ENCODE data around the gene AK8.

AK8 gene

DNA sequence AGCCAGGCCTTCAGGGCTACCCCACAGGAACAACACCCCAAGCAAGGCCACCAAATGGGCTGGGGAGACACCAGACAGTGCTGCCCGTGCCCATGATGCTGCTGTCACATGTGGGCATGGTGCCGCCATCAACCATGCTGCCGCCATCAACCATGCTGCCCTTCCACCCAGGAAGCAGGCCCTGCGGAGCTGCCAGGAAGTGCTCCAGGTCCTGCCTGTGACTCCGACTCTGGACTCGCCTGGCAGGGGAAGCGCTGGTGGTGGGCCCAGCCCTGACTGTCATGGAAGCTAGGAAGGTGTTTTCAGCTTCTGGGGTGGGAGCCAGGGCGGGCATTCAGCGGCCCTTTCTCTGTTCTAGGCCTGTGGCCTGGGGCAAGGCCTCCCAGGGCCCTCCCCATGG, 8.8 kb downstream of the AK8 start:
- CTCF ChIA-PET = no interaction called here

DNA sequence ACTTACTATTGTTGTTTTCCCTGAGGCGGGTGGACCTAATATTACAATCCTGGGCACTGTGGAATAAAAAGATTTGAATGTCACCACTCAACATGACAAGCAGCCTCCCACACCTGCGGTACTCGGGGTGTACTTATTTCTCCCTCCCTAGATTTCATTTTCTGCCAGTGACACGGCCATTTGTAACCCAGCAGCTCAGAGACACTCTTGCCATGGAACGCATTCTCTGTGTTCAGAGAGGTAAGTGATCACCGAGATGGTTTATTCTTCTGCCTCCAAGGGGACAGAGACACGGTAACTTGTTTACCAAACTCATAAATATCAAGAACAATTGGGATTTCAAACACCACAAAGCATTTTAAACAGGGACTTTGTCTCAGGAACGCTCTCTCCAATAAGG, 11.2 kb downstream of the AK8 start:
- POLR2A ChIA-PET = no interaction called here

More for the DNA sequence above, 8.8 kb downstream of the AK8 start:
- no peak for TF ChIP-seq L3MBTL2 (conservative IDR thresholded peaks at IDR 0.05)
- no peak for TF ChIP-seq BHLHE40 (IDR thresholded peaks at IDR 0.05; ENCODE audit: borderline replicate concordance)
- TF ChIP-seq HDGF (IDR thresholded peaks at IDR 0.05; ENCODE audit: borderline replicate concordance) = no peak
- POLR2A ChIA-PET = no interaction called here
- no peak for DNase-seq (ENCODE audit: extremely low spot score)

DNA sequence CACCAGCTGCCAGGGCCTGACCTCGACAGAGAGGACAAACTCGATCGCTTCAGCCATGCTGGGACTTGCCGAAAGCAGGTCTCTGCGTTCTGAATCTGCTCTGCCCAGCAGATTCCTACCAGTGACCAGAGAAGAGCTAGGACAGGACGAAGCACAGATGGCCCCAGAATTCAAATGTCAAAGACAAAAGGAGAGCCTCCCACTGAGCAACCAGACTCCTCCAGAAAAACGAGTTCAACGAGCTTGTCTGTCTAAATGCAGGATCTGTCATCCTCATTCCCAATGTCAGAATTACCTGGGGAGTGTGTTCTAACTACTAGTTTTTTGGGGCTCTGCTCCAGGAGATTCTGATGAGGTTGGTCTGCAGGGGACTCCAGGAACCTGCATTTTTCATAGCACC, 13.4 kb downstream of the AK8 start:
- ChIA-PET POLR2A (no interaction called here), CTCF (interaction anchor here (0.6 kb wide), 1 partner anchor 19 kb away, joined by 4 read pairs; no protein-coding TSS in a partner anchor)
- DNase-seq (ENCODE audit: extremely low spot score) = no peak
- TF ChIP-seq CTBP1 (IDR thresholded peaks at IDR 0.05; ENCODE audit: borderline replicate concordance) (no peak), ZNF384 (IDR thresholded peaks at IDR 0.05) (no peak), BHLHE40 (IDR thresholded peaks at IDR 0.05; ENCODE audit: borderline replicate concordance) (no peak), ARNT (IDR thresholded peaks at IDR 0.05) (no peak), NFRKB (IDR thresholded peaks at IDR 0.05) (no peak), HDGF (IDR thresholded peaks at IDR 0.05; ENCODE audit: borderline replicate concordance) (no peak)

More for the DNA sequence above, 11.2 kb downstream of the AK8 start:
- TF ChIP-seq FOXK2 (IDR thresholded peaks at IDR 0.05) = no peak
- CTCF ChIA-PET = no interaction called here
- DNase-seq (ENCODE audit: extremely low spot score) = no peak

DNA sequence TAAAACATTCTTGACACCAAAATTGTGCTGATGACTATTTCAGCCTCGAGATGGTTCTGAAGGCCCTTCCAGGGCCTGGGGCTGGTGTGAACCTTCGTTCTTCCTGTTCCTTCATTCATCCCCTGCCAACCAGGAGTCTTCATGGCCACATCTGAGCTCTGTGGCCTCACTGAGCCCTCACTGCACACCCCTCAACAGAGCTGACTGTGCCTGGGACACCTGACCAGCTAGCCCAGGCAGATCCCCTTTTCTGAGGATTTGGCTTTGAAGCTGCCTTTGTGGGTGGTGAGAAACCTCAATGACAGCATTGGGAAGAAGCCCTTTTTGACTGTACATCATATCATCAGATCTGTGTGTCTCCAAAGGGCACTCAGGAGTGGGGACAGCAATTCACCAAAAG, 13.8 kb downstream of the AK8 start:
- ChIA-PET CTCF (no interaction called here), POLR2A (no interaction called here)
- TF ChIP-seq CTBP1 (IDR thresholded peaks at IDR 0.05; ENCODE audit: borderline replicate concordance) (no peak), NFRKB (IDR thresholded peaks at IDR 0.05) (no peak), LEF1 (IDR thresholded peaks at IDR 0.05; ENCODE audit: borderline replicate concordance) (no peak), ARNT (IDR thresholded peaks at IDR 0.05) (no peak), BHLHE40 (IDR thresholded peaks at IDR 0.05; ENCODE audit: borderline replicate concordance) (no peak), FOXM1 (IDR thresholded peaks at IDR 0.05; ENCODE audit: borderline replicate concordance) (no peak), FOXK2 (IDR thresholded peaks at IDR 0.05) (no peak), SP1 (IDR thresholded peaks at IDR 0.05) (no peak), ELF4 (IDR thresholded peaks at IDR 0.05) (no peak), SUZ12 (IDR thresholded peaks at IDR 0.05) (no peak), ZNF384 (IDR thresholded peaks at IDR 0.05) (no peak), L3MBTL2 (conservative IDR thresholded peaks at IDR 0.05) (no peak), HDGF (IDR thresholded peaks at IDR 0.05; ENCODE audit: borderline replicate concordance) (no peak), FOXA1 (IDR thresholded peaks at IDR 0.05) (no peak), TARDBP (IDR thresholded peaks at IDR 0.05) (no peak)
- TF ChIP-seq, protein P1, sequence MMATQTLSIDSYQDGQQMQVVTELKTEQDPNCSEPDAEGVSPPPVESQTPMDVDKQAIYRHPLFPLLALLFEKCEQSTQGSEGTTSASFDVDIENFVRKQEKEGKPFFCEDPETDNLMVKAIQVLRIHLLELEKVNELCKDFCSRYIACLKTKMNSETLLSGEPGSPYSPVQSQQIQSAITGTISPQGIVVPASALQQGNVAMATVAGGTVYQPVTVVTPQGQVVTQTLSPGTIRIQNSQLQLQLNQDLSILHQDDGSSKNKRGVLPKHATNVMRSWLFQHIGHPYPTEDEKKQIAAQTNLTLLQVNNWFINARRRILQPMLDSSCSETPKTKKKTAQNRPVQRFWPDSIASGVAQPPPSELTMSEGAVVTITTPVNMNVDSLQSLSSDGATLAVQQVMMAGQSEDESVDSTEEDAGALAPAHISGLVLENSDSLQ (IDR thresholded peaks at IDR 0.05) = no peak
- DNase-seq (ENCODE audit: extremely low spot score) = no peak

DNA sequence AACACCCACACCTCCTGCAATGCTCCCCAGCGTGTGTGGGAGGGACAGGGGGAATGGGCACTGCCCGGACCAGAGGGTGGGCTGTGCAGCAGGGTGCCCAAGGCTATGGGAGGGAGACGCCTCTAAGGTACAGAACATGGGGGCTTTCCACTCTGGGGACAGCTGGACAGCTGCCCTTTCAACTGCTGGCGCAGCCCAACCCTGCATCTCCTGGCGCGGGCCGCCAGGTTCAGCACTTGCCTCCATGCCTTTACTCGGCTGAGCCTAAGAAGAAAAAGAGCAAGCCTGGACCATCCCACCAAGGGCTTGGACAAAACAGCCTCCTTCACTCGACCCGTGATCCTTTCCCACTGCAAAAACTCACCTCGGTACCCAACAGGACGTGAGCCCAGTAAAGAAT, 15.0 kb downstream of the AK8 start:
- CTCF ChIA-PET = no interaction called here

DNA sequence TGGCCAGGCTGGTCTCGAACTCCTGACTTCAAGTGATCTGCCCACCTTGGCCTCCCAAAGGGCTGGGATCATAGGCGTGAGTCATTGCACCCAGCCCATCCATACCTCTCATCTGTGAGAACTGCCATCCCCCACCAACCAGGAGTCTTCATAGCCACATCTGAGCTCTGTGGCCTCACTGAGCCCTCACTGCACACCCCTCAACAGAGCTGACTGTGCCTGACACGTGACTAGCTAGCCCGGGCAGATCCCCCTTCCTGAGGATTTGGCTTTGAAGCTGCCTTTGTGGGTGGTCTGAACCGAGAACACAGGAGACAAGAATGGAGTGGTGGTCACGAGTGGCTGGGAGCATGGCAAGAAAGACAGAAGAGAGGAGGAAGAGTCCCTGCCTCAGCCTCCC, 15.6 kb downstream of the AK8 start:
- TF ChIP-seq NFRKB (IDR thresholded peaks at IDR 0.05) (no peak), FOXK2 (IDR thresholded peaks at IDR 0.05) (no peak), TARDBP (IDR thresholded peaks at IDR 0.05) (no peak), L3MBTL2 (conservative IDR thresholded peaks at IDR 0.05) (no peak), FOXA1 (IDR thresholded peaks at IDR 0.05) (no peak), SUZ12 (IDR thresholded peaks at IDR 0.05) (no peak), BHLHE40 (IDR thresholded peaks at IDR 0.05; ENCODE audit: borderline replicate concordance) (no peak), CTBP1 (IDR thresholded peaks at IDR 0.05; ENCODE audit: borderline replicate concordance) (no peak), HDGF (IDR thresholded peaks at IDR 0.05; ENCODE audit: borderline replicate concordance) (no peak), ZNF384 (IDR thresholded peaks at IDR 0.05) (no peak), ELF4 (IDR thresholded peaks at IDR 0.05) (no peak)
- TF ChIP-seq, protein P1 (IDR thresholded peaks at IDR 0.05) = no peak
- no peak for DNase-seq (ENCODE audit: extremely low spot score)
- CTCF ChIA-PET = interaction anchor here (0.6 to 0.7 kb wide), 2 partner anchors 65 to 125 kb away, joined by 3 read pairs; no protein-coding TSS in a partner anchor
- POLR2A ChIA-PET = no interaction called here

More for the DNA sequence above, 15.0 kb downstream of the AK8 start:
- POLR2A ChIA-PET = no interaction called here
- TF ChIP-seq TARDBP (IDR thresholded peaks at IDR 0.05) (no peak), SUZ12 (IDR thresholded peaks at IDR 0.05) (no peak), ELF4 (IDR thresholded peaks at IDR 0.05) (no peak), FOXK2 (IDR thresholded peaks at IDR 0.05) (no peak), ARNT (IDR thresholded peaks at IDR 0.05) (no peak), FOXM1 (IDR thresholded peaks at IDR 0.05; ENCODE audit: borderline replicate concordance) (no peak), ZNF384 (IDR thresholded peaks at IDR 0.05) (no peak)
- no peak for DNase-seq (ENCODE audit: extremely low spot score)

DNA sequence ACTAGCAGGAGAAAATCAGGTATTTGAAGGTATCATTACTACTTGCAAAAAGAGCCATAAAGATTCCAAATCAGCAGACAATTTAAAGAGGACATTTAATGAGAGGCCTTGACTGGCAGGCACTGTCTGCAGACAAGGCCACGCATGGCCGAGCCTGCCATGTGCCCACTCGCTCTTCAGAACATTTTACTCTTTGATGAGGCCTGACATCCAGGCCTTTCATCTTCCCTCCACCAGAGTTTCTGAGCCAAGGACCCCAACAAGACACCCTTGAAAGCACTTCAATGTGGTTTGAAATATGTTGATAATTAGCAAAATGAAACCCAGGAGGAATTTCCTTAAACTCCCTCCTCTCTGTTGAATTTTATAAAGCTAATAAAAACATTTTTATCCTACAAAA, 16.4 kb downstream of the AK8 start:
- ChIA-PET CTCF (interaction anchor here (0.6 to 0.7 kb wide), 2 partner anchors 64 to 126 kb away, joined by 3 read pairs; no protein-coding TSS in a partner anchor), POLR2A (no interaction called here)
- TF ChIP-seq NFRKB (IDR thresholded peaks at IDR 0.05) (no peak), SP1 (IDR thresholded peaks at IDR 0.05) (no peak), HDGF (IDR thresholded peaks at IDR 0.05; ENCODE audit: borderline replicate concordance) (no peak), FOXA1 (IDR thresholded peaks at IDR 0.05) (no peak), BHLHE40 (IDR thresholded peaks at IDR 0.05; ENCODE audit: borderline replicate concordance) (no peak), ZNF384 (IDR thresholded peaks at IDR 0.05) (no peak), SUZ12 (IDR thresholded peaks at IDR 0.05) (no peak), ELF4 (IDR thresholded peaks at IDR 0.05) (no peak), LEF1 (IDR thresholded peaks at IDR 0.05; ENCODE audit: borderline replicate concordance) (no peak), ARNT (IDR thresholded peaks at IDR 0.05) (no peak), FOXK2 (IDR thresholded peaks at IDR 0.05) (no peak), TARDBP (IDR thresholded peaks at IDR 0.05) (no peak), CTBP1 (IDR thresholded peaks at IDR 0.05; ENCODE audit: borderline replicate concordance) (no peak), FOXM1 (IDR thresholded peaks at IDR 0.05; ENCODE audit: borderline replicate concordance) (no peak), L3MBTL2 (conservative IDR thresholded peaks at IDR 0.05) (no peak)
- TF ChIP-seq, protein P1 (IDR thresholded peaks at IDR 0.05) = no peak
- no peak for DNase-seq (ENCODE audit: extremely low spot score)
